ENCODE measurements around the gene FAAP24.
A peak's percentile ranks its signal among the peaks of the same experiment; 100 is the strongest.

FAAP24 gene

GRCh38 chr19:32971715-32972540 is at the start of gene FAAP24, which contains the start of gene CEP89 (continued):
- TF ChIP-seq ELK4 (IDR thresholded peaks at IDR 0.05; ENCODE audit: borderline replicate concordance, low read depth, low read length) (no peak; the same call in 1 of the 2 replicates), MEIS1 (CRISPR knock-in tag; IDR thresholded peaks at IDR 0.05; ENCODE audit: borderline replicate concordance) (no peak), ZNF302 (tag by site-specific recombination; IDR thresholded peaks at IDR 0.05; ENCODE audit: low read depth) (no peak), HOXA7 (CRISPR knock-in tag; IDR thresholded peaks at IDR 0.05; ENCODE audit: borderline replicate concordance) (no peak), TRIM28 (IDR thresholded peaks at IDR 0.05; ENCODE audit: borderline replicate concordance, low read length) (0 out of 2 replicates have a peak, but pooled peaks have one; percentile 17), ZNF292 (tag by site-specific recombination; IDR thresholded peaks at IDR 0.05; ENCODE audit: borderline replicate concordance, low read depth) (no peak), TCF7L2 (IDR thresholded peaks at IDR 0.05; ENCODE audit: borderline replicate concordance, low read depth, low read length) (peak; percentile 42; the same call in 1 of the 2 replicates), ZNF561 (tag by site-specific recombination; IDR thresholded peaks at IDR 0.05; ENCODE audit: borderline replicate concordance) (peak; percentile 98; the same call in 1 of the 2 replicates), ZNF37A (tag by site-specific recombination; IDR thresholded peaks at IDR 0.05) (no peak), ZNF223 (tag by site-specific recombination; IDR thresholded peaks at IDR 0.05) (no peak), KLF8 (tag by site-specific recombination; IDR thresholded peaks at IDR 0.05) (peak; percentile 99), ZNF19 (tag by site-specific recombination; IDR thresholded peaks at IDR 0.05; ENCODE audit: low read depth) (no peak), SP7 (tag by site-specific recombination; IDR thresholded peaks at IDR 0.05) (peak; percentile 93), ZBTB10 (tag by site-specific recombination; IDR thresholded peaks at IDR 0.05) (peak; percentile 69), KLF16 (tag by site-specific recombination; IDR thresholded peaks at IDR 0.05) (peak; percentile 94), KLF9 (tag by site-specific recombination; IDR thresholded peaks at IDR 0.05; ENCODE audit: low read depth) (peak; percentile 83), ZNF555 (tag by site-specific recombination; conservative IDR thresholded peaks at IDR 0.05) (no peak), ZBTB20 (tag by site-specific recombination; IDR thresholded peaks at IDR 0.05) (peak; percentile 100), ZNF600 (tag by site-specific recombination; IDR thresholded peaks at IDR 0.05) (peak; percentile 83), ZFHX2 (tag by site-specific recombination; conservative IDR thresholded peaks at IDR 0.05) (peak; percentile 66), ZNF248 (tag by site-specific recombination; IDR thresholded peaks at IDR 0.05) (no peak), ZNF521 (tag by site-specific recombination; IDR thresholded peaks at IDR 0.05) (no peak), ZNF530 (tag by site-specific recombination; IDR thresholded peaks at IDR 0.05; ENCODE audit: low read depth) (no peak), ZNF311 (tag by site-specific recombination; IDR thresholded peaks at IDR 0.05; ENCODE audit: borderline replicate concordance) (no peak), ZNF132 (tag by site-specific recombination; IDR thresholded peaks at IDR 0.05; ENCODE audit: borderline replicate concordance) (no peak), ZNF23 (tag by site-specific recombination; IDR thresholded peaks at IDR 0.05; ENCODE audit: borderline replicate concordance) (no peak), ZFP69B (tag by site-specific recombination; IDR thresholded peaks at IDR 0.05) (peak; percentile 64), ZSCAN4 (tag by site-specific recombination; IDR thresholded peaks at IDR 0.05) (peak; percentile 52), ZNF623 (tag by site-specific recombination; IDR thresholded peaks at IDR 0.05) (peak; percentile 40), ZNF211 (tag by site-specific recombination; IDR thresholded peaks at IDR 0.05; ENCODE audit: low read depth) (no peak), ZSCAN16 (tag by site-specific recombination; IDR thresholded peaks at IDR 0.05) (no peak), ZNF677 (tag by site-specific recombination; IDR thresholded peaks at IDR 0.05) (no peak), ZBTB44 (tag by site-specific recombination; IDR thresholded peaks at IDR 0.05) (peak; percentile 74; the same call in 1 of the 2 replicates), ZSCAN23 (tag by site-specific recombination; IDR thresholded peaks at IDR 0.05) (peak; percentile 74), ZNF214 (tag by site-specific recombination; IDR thresholded peaks at IDR 0.05; ENCODE audit: borderline replicate concordance) (no peak)

Measured in HEK293 (cell line).